ENCODE data around the gene ITIH5.

The ITIH5 gene

DNA sequence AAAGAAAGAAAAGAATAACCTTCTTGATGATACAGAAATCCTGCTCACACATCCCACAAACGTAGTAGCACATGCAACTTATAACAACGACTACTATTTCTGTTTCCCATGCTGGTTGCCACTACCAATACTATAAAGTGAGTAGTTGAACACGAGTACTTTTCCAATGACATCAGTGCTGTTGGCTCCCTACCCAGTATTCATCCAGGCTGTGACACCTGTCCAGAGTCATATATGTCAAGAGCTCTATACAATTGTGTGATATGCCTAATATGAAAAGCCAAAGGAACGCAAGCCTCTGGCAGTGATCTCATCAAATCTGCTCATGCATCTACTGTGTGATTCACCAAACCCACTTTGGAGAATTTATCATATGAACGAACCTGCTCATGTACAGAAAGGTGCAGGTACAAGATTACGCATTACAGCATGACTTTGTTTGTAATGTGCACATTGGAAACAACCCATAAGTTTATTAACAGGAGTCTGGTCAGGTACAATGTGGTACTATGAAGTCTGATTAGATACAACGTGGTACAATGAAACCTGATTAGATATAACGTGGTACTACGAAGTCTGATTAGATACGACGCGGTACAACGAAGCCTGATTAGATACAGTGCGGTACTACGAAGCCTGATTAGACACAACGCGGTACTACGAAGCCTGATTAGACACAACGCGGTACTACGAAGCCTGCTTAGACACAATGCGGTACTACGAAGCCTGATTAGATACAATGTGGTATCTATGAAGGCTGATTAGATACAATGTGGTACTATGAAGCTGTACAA, 5.8 kb upstream of the ITIH5 start:
- Histone ChIP-seq H4K91ac (ENCODE audit: low read depth, low read length, poor library complexity) (no peak overlapping the region), H4K8ac (ENCODE audit: low read depth, low read length) (no peak overlapping the region), H3K14ac (ENCODE audit: low read length) (no peak overlapping the region), H3K18ac (ENCODE audit: low read length) (no peak overlapping the region), H3K27me3 (ENCODE audit: control insufficient read depth in 3 of 3, insufficient read depth in 3 of 3, low read depth in 1 of 3, low read length in 3 of 3) (peaks cover 0 to 24% (median 9%) of the 10 kb centered on the region in 3 experiments), H2AK5ac (ENCODE audit: low read depth, low read length) (no peak overlapping the region), H3K4ac (ENCODE audit: low read length) (no peak overlapping the region), H3K9me3 (replicated peaks in 1 of 2; ENCODE audit: control insufficient read depth in 2 of 2, insufficient read depth in 1 of 2, low read depth in 1 of 2, low read length in 2 of 2) (no peaks in the 10 kb centered on the region), H3K4me3 (ENCODE audit: low read length in 2 of 2) (no peak overlapping the region), H3K23ac (ENCODE audit: low read depth, low read length, poor library complexity) (no peak overlapping the region), H2BK120ac (ENCODE audit: low read depth, low read length) (no peak overlapping the region), H3K4me2 (ENCODE audit: insufficient read depth, low read length, poor library complexity, severe bottlenecking) (no peak overlapping the region), H2BK12ac (ENCODE audit: low read length) (no peak overlapping the region), H3K36me3 (replicated peaks in 1 of 2; ENCODE audit: control insufficient read depth in 2 of 2, insufficient read depth in 2 of 2, low read length in 2 of 2) (no peaks in the 10 kb centered on the region), H3K9ac (ENCODE audit: low read depth, low read length, poor library complexity) (no peak overlapping the region), H2BK15ac (ENCODE audit: low read length) (no peak overlapping the region), H3K4me1 (ENCODE audit: control insufficient read depth in 2 of 2, insufficient read depth in 1 of 2, low read depth in 1 of 2, low read length in 2 of 2) (peaks cover 0 to 3% of the 10 kb centered on the region in 2 donors), H3K79me1 (ENCODE audit: low read depth, low read length) (no peaks in the 10 kb centered on the region), H3K27ac (replicated peaks; ENCODE audit: low read length) (no peak overlapping the region), H2BK5ac (ENCODE audit: low read length) (no peak overlapping the region), H2AFZ (ENCODE audit: low read length) (no peak overlapping the region)
- WGBS, 2 donors (ENCODE audit: extremely low coverage in 2 of 2, insufficient read length in 2 of 2, insufficient replicate concordance in 1 of 2), result no CpG with 5 or more reads among the region's 23 CpGs
- no peak for DNase-seq (ENCODE audit: low spot score)

DNA sequence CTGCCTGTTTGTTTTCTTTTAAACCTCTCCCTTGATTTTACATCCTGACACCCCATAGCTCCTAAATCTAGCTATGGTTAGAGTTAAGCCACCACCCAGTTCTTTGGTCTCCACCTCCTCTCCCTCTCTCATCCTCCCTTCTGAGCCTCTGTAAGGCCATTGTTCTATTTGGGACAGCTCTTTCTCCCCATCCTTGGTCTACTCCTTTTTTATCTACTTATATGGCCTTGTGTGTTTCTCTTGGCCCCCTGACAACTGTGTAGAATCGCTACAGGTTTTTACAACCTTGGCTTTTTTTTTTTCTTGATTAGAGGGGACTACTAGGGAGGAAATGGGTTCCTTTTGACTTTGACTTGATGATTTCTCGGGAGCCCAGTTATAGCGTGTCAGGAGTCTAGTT, 3.4 kb upstream of the ITIH5 start:
- no peak for DNase-seq (ENCODE audit: low spot score)
- Histone ChIP-seq H3K4me2 (ENCODE audit: insufficient read depth, low read length, poor library complexity, severe bottlenecking) (no peak overlapping the region), H3K4ac (ENCODE audit: low read length) (no peak overlapping the region), H4K8ac (ENCODE audit: low read depth, low read length) (no peak overlapping the region), H3K18ac (ENCODE audit: low read length) (no peak overlapping the region), H3K4me1 (ENCODE audit: control insufficient read depth in 2 of 2, insufficient read depth in 1 of 2, low read depth in 1 of 2, low read length in 2 of 2) (peaks cover 0 to 6% of the 10 kb centered on the region in 2 donors), H3K27me3 (ENCODE audit: control insufficient read depth in 3 of 3, insufficient read depth in 3 of 3, low read depth in 1 of 3, low read length in 3 of 3) (peaks cover 4 to 40% (median 24%) of the 10 kb centered on the region in 3 experiments), H2BK120ac (ENCODE audit: low read depth, low read length) (no peak overlapping the region), H3K27ac (replicated peaks; ENCODE audit: low read length) (no peak overlapping the region), H2BK5ac (ENCODE audit: low read length) (no peak overlapping the region), H3K79me1 (ENCODE audit: low read depth, low read length) (no peaks in the 10 kb centered on the region), H3K9ac (ENCODE audit: low read depth, low read length, poor library complexity) (no peak overlapping the region), H3K23ac (ENCODE audit: low read depth, low read length, poor library complexity) (no peak overlapping the region), H2AFZ (ENCODE audit: low read length) (no peak overlapping the region), H4K91ac (ENCODE audit: low read depth, low read length, poor library complexity) (no peak overlapping the region), H3K4me3 (ENCODE audit: low read length in 2 of 2) (no peak overlapping the region), H3K36me3 (replicated peaks in 1 of 2; ENCODE audit: control insufficient read depth in 2 of 2, insufficient read depth in 2 of 2, low read length in 2 of 2) (no peaks in the 10 kb centered on the region), H3K9me3 (replicated peaks in 1 of 2; ENCODE audit: control insufficient read depth in 2 of 2, insufficient read depth in 1 of 2, low read depth in 1 of 2, low read length in 2 of 2) (no peaks in the 10 kb centered on the region), H2AK5ac (ENCODE audit: low read depth, low read length) (no peak overlapping the region), H2BK12ac (ENCODE audit: low read length) (no peak overlapping the region), H2BK15ac (ENCODE audit: low read length) (no peak overlapping the region), H3K14ac (ENCODE audit: low read length) (no peak overlapping the region)
- WGBS, 2 donors (ENCODE audit: extremely low coverage in 2 of 2, insufficient read length in 2 of 2, insufficient replicate concordance in 1 of 2), result no CpG with 5 or more reads among the region's 3 CpGs

DNA sequence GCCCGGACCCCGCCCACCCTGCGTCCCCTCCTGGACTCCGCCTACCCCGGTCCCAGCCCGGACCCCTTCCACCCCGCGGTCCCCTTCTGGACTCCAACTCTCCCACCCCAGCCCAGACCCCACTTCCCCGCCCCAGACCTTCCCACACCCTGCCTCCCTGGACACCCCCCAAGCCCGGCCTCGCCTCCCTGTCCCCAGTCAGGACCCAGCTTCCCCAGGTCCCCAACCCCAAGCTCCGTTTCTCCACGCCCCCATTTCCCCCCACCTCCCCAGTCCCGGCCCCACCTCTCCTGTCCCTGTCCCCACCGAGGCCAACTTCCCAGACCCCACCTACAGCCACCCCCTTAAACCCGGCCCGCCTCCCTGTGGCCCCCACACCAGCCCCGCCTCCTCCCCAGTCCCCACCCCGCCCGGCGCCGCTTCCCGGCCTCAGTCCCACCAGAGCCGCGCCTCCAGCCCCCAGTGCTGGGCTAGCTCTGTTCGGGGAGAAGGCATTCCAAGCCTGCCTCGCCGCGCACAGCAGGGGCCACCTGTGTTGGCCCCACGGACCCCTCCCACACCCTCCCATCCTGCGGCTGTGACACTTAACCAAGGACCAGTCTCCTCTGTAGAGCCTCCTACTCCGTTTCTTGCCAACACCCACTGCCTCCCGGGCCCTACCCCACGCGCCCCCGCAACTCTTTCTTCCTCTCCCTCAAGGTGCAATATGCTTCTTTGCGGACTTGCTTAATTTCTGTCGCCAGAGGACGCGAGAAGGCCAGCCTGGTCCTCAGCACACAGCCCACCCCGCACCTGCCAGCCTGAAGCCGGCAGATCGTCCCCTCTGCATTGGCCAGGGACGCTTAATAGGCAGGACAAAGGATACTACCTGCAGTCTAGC, 736 bp upstream of the ITIH5 start:
- H4K8ac ChIP-seq (ENCODE audit: low read depth, low read length), result no peak overlapping the region
- H3K27ac ChIP-seq (replicated peaks; ENCODE audit: low read length), result no peak overlapping the region
- no peak overlapping the region for H2BK15ac ChIP-seq (ENCODE audit: low read length)
- DNase-seq (ENCODE audit: low spot score), result peak; percentile 23
- peak overlapping the region; percentile 40 for H2AFZ ChIP-seq (ENCODE audit: low read length)
- no peaks in the 10 kb centered on the region for H3K9me3 ChIP-seq (replicated peaks in 1 of 2; ENCODE audit: control insufficient read depth in 2 of 2, insufficient read depth in 1 of 2, low read depth in 1 of 2, low read length in 2 of 2)
- no peak overlapping the region for H3K14ac ChIP-seq (ENCODE audit: low read length)
- H3K23ac ChIP-seq (ENCODE audit: low read depth, low read length, poor library complexity), result peak overlapping the region; percentile 68
- no peak overlapping the region for H3K4ac ChIP-seq (ENCODE audit: low read length)
- H4K91ac ChIP-seq (ENCODE audit: low read depth, low read length, poor library complexity), result no peak overlapping the region
- H3K4me2 ChIP-seq (ENCODE audit: insufficient read depth, low read length, poor library complexity, severe bottlenecking), result peak overlapping the region; percentile 87
- H3K4me1 ChIP-seq (ENCODE audit: control insufficient read depth in 2 of 2, insufficient read depth in 1 of 2, low read depth in 1 of 2, low read length in 2 of 2), result peaks cover 0 to 6% of the 10 kb centered on the region in 2 donors
- H3K27me3 ChIP-seq (ENCODE audit: control insufficient read depth in 3 of 3, insufficient read depth in 3 of 3, low read depth in 1 of 3, low read length in 3 of 3), result peaks cover 4 to 46% (median 26%) of the 10 kb centered on the region in 3 experiments
- H3K18ac ChIP-seq (ENCODE audit: low read length), result peak overlapping the region; percentile 69
- WGBS, 2 donors (ENCODE audit: extremely low coverage in 2 of 2, insufficient read length in 2 of 2, insufficient replicate concordance in 1 of 2), result no CpG with 5 or more reads among the region's 44 CpGs
- no peaks in the 10 kb centered on the region for H3K79me1 ChIP-seq (ENCODE audit: low read depth, low read length)
- H2AK5ac ChIP-seq (ENCODE audit: low read depth, low read length), result no peak overlapping the region
- no peaks in the 10 kb centered on the region for H3K36me3 ChIP-seq (replicated peaks in 1 of 2; ENCODE audit: control insufficient read depth in 2 of 2, insufficient read depth in 2 of 2, low read length in 2 of 2)
- no peak overlapping the region for H2BK5ac ChIP-seq (ENCODE audit: low read length)
- H2BK120ac ChIP-seq (ENCODE audit: low read depth, low read length), result no peak overlapping the region
- H2BK12ac ChIP-seq (ENCODE audit: low read length), result no peak overlapping the region
- peak overlapping the region; percentile 54 for H3K9ac ChIP-seq (ENCODE audit: low read depth, low read length, poor library complexity)
- H3K4me3 ChIP-seq (ENCODE audit: low read length in 2 of 2), result peak overlapping the region in 1 of 2 donors; percentile 76

DNA sequence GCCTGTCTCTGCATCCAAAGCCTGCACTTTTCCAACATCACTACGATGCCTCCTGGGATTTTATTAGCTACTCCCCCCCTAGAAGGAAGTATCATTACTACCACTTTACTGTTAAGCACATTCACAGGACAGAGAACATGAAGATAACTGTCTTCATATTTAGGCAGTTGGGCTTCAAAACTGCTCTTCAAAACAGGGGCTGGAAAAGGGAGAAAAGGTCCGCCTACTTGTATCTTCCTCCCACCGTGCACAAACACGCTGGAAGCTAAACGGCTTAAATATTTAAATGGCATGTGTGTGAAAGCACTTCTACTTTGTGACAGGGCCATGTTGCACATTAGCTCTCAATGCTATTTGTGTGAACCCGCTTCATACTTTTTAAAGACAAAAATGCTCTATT, 999 bp downstream of the ITIH5 start:
- Histone ChIP-seq H3K14ac (ENCODE audit: low read length) (no peak overlapping the region), H2BK15ac (ENCODE audit: low read length) (no peak overlapping the region), H3K4me1 (ENCODE audit: control insufficient read depth in 2 of 2, insufficient read depth in 1 of 2, low read depth in 1 of 2, low read length in 2 of 2) (peaks cover 0 to 6% of the 10 kb centered on the region in 2 donors), H4K91ac (ENCODE audit: low read depth, low read length, poor library complexity) (no peak overlapping the region), H2AFZ (ENCODE audit: low read length) (no peak overlapping the region), H3K9me3 (replicated peaks in 1 of 2; ENCODE audit: control insufficient read depth in 2 of 2, insufficient read depth in 1 of 2, low read depth in 1 of 2, low read length in 2 of 2) (no peaks in the 10 kb centered on the region), H3K36me3 (replicated peaks in 1 of 2; ENCODE audit: control insufficient read depth in 2 of 2, insufficient read depth in 2 of 2, low read length in 2 of 2) (no peaks in the 10 kb centered on the region), H2BK5ac (ENCODE audit: low read length) (no peak overlapping the region), H3K4me2 (ENCODE audit: insufficient read depth, low read length, poor library complexity, severe bottlenecking) (peak overlapping the region; percentile 82), H3K9ac (ENCODE audit: low read depth, low read length, poor library complexity) (no peak overlapping the region), H4K8ac (ENCODE audit: low read depth, low read length) (no peak overlapping the region), H3K27ac (replicated peaks; ENCODE audit: low read length) (no peak overlapping the region), H2BK120ac (ENCODE audit: low read depth, low read length) (no peak overlapping the region), H2BK12ac (ENCODE audit: low read length) (no peak overlapping the region), H3K4ac (ENCODE audit: low read length) (no peak overlapping the region), H2AK5ac (ENCODE audit: low read depth, low read length) (no peak overlapping the region), H3K23ac (ENCODE audit: low read depth, low read length, poor library complexity) (no peak overlapping the region), H3K18ac (ENCODE audit: low read length) (no peak overlapping the region), H3K79me1 (ENCODE audit: low read depth, low read length) (no peaks in the 10 kb centered on the region), H3K4me3 (ENCODE audit: low read length in 2 of 2) (no peak overlapping the region), H3K27me3 (ENCODE audit: control insufficient read depth in 3 of 3, insufficient read depth in 3 of 3, low read depth in 1 of 3, low read length in 3 of 3) (peaks cover 4 to 46% (median 26%) of the 10 kb centered on the region in 3 experiments)
- DNase-seq (ENCODE audit: low spot score), result no peak
- no CpG with 5 or more reads among the region's 6 CpGs for WGBS, 2 donors (ENCODE audit: extremely low coverage in 2 of 2, insufficient read length in 2 of 2, insufficient replicate concordance in 1 of 2)

All from neuronal stem cell (in vitro differentiated cells).